Endothelial cell of umbilical vein (primary cell): Measurements from ENCODE around the gene ATG14. TPM values are rescaled to one million over a fixed set of nuclear protein-coding genes. Genes with fewer than 3 reads are reported as not detected.

Experiments
- BruUV-seq: library from RNA; stranded (reverse); fragments of 400-500 nt; replicated peaks from 2 replicates; lab custom pipeline; 2021; lab: Mats Ljungman, UMichigan
- CTCF ChIA-PET: fragments of 300-600, 350-600 bp; sonication (Branson Sonifier 250); formaldehyde crosslinking; loops from one replicate; lab custom pipeline; 2021; ENCODE audit warnings: antibody characterized with exemption, inconsistent platforms; lab: Charles Lee
- POLR2A ChIA-PET: fragments of 300-600, 350-600 bp; sonication (Branson Sonifier 250); formaldehyde crosslinking; loops from one replicate; lab custom pipeline; 2021; ENCODE audit warnings: antibody characterized with exemption, inconsistent platforms; lab: Charles Lee
- DNase-seq: peaks from one replicate; pipeline ENCODE4 v3.0.0-alpha.2; 2011; ENCODE audit warnings: low read depth, low spot score
- FAIRE-seq: peaks from 2 replicates; lab custom pipeline; 2011; peaks lifted over from hg19 to GRCh38; lab: Jason Lieb, UNC
- H2AFZ ChIP-seq: 2 replicates; pipeline ENCODE4 v1.6.0; 2012; ENCODE audit warnings: low read depth, low read length, control low read depth, inconsistent platforms
- H3K27ac ChIP-seq: 2 replicates; pipeline ENCODE4 v1.5.1; 2011; ENCODE audit warnings: low read depth, mild to moderate bottlenecking, control low read depth, low read length, moderate library complexity; ENCODE audit not compliant: insufficient read depth
- H3K27me3 ChIP-seq, 2 experiments: 2 replicates each; pipeline versions ENCODE4 v1.6.0 to v1.6.1; 2011; ENCODE audit warnings: low read length in 2 of 2, mixed read lengths in 1 of 2; ENCODE audit not compliant: control insufficient read depth in 2 of 2, insufficient read depth in 2 of 2
- H3K36me3 ChIP-seq, 2 experiments: 2 replicates in 1 of 2; 3 replicates in 1 of 2; pipeline ENCODE4 v1.5.1; 2011; ENCODE audit warnings: low read length in 2 of 2, mild to moderate bottlenecking in 1 of 2, moderate library complexity in 1 of 2; ENCODE audit not compliant: control insufficient read depth in 2 of 2, insufficient read depth in 2 of 2; ENCODE audit errors: extremely low read depth in 1 of 2
- H3K4me1 ChIP-seq: 3 replicates; pipeline ENCODE4 v1.5.1; 2011; ENCODE audit warnings: mild to moderate bottlenecking, low read length; ENCODE audit not compliant: control insufficient read depth, insufficient read depth; ENCODE audit errors: extremely low read depth
- H3K4me2 ChIP-seq: 2 replicates; pipeline ENCODE4 v1.6.1; 2011; ENCODE audit warnings: low read length, control low read depth, mixed read lengths; ENCODE audit not compliant: insufficient read depth
- H3K4me3 ChIP-seq, 3 experiments: fragments of 200-600 bp in 1 of 3; sonication (generic), shearing (Covaris generic) in 1 of 3; replicated peaks in 1 of 3; 2 replicates each; pipeline ENCODE4 v1.5.1; 2011 to 2016; ENCODE audit warnings: control low read depth in 3 of 3, low read length in 3 of 3, mild to moderate bottlenecking in 2 of 3, inconsistent platforms in 1 of 3, low read depth in 1 of 3, moderate library complexity in 1 of 3; ENCODE audit not compliant: insufficient read depth in 1 of 3
- H3K79me2 ChIP-seq: 2 replicates; pipeline ENCODE4 v1.6.0; 2012; ENCODE audit warnings: low read length, inconsistent platforms; ENCODE audit not compliant: control insufficient read depth, insufficient read depth
- H3K9ac ChIP-seq: replicated peaks from 2 replicates; pipeline ENCODE3; 2011; ENCODE audit warnings: low read length, control low read depth; ENCODE audit not compliant: insufficient read depth; ENCODE audit errors: extremely low read depth
- H3K9me1 ChIP-seq: replicated peaks from 3 replicates; pipeline ENCODE4 v1.6.0; 2011; ENCODE audit warnings: mild to moderate bottlenecking, low read length; ENCODE audit not compliant: control insufficient read depth, insufficient read depth; ENCODE audit errors: extremely low read depth
- H3K9me3 ChIP-seq: replicated peaks from 2 replicates; pipeline ENCODE4 v1.5.1; 2012; ENCODE audit warnings: low read length, inconsistent platforms; ENCODE audit not compliant: control insufficient read depth, insufficient read depth
- H4K20me1 ChIP-seq: replicated peaks from 2 replicates; pipeline ENCODE3; 2011; ENCODE audit warnings: mild to moderate bottlenecking, low read length; ENCODE audit not compliant: control insufficient read depth, insufficient read depth; ENCODE audit errors: extremely low read depth
- CTCF ChIP-seq, 2 donors: IDR thresholded peaks; 1 replicate in 1 of 2; 2 replicates in 1 of 2; pipeline ENCODE4 v1.5.1; 2011; ENCODE audit warnings: low read length in 2 of 2, mild to moderate bottlenecking in 2 of 2, moderate library complexity in 2 of 2, control low read depth in 1 of 2, inconsistent platforms in 1 of 2, low read depth in 1 of 2; ENCODE audit not compliant: insufficient read depth in 1 of 2; ENCODE audit errors: extremely low read depth in 1 of 2
- EZH2 ChIP-seq: IDR thresholded peaks from 2 replicates; pipeline ENCODE4 v1.6.1; 2012; ENCODE audit warnings: borderline replicate concordance, low read depth, mild to moderate bottlenecking, moderate library complexity, low read length, inconsistent platforms; ENCODE audit not compliant: severe bottlenecking
- FOS ChIP-seq: IDR thresholded peaks from 2 replicates; pipeline ENCODE4 v1.6.1; 2011; ENCODE audit warnings: mild to moderate bottlenecking, low read length, moderate library complexity, borderline replicate concordance; ENCODE audit not compliant: insufficient read depth
- GATA2 ChIP-seq: IDR thresholded peaks from 2 replicates; pipeline ENCODE4 v1.7.0; 2011; ENCODE audit warnings: low read depth, mild to moderate bottlenecking, moderate library complexity, mixed read lengths, low read length; ENCODE audit not compliant: insufficient read length, insufficient read depth
- JUN ChIP-seq: IDR thresholded peaks from 2 replicates; pipeline ENCODE4 v1.6.1; 2011; ENCODE audit warnings: borderline replicate concordance, low read depth; ENCODE audit not compliant: insufficient read length, insufficient read depth
- MYC ChIP-seq: IDR thresholded peaks from one replicate; pipeline ENCODE4 v1.6.1; 2011; ENCODE audit warnings: mild to moderate bottlenecking, low read depth, low read length
- POLR2A ChIP-seq: IDR thresholded peaks from 2 replicates; pipeline ENCODE4 v1.6.1; 2012; ENCODE audit warnings: low read depth, mild to moderate bottlenecking, control low read depth, low read length
- POLR2AphosphoS5 ChIP-seq: IDR thresholded peaks from 2 replicates; pipeline ENCODE4 v1.6.1; 2012; ENCODE audit warnings: low read depth, mild to moderate bottlenecking, control low read depth, low read length, moderate library complexity; ENCODE audit not compliant: insufficient read depth
- dilution Hi-C: fragments of 300-500 bp; cut with MboI; formaldehyde crosslinking; loops from one replicate; pipeline ENCODE4 v1.15.0; 2019; ENCODE audit warnings: low sequenced_read_pairs; ENCODE audit not compliant: extremely low pct_ligation_motif_present
- intact Hi-C: fragments of 100-400 bp; cut with micrococcal nuclease; formaldehyde crosslinking; loops from one replicate; pipeline ENCODE4 v1.10.0; 2022
- polyA plus RNA-seq, 4 experiments: library from polyadenylated mRNA; depleted of rRNA in 3 of 4; stranded (reverse) in 3 of 4; unstranded in 1 of 4; fragments of >200 nt; gene quantifications; 2 replicates each; pipeline versions ENCODE4 v1.2.1 to v1.2.3, GENCODE V29; 2011 to 2012; ENCODE audit warnings: missing spikeins in 1 of 4
- total RNA-seq: library from RNA; stranded (reverse); gene quantifications from 2 replicates; pipeline ENCODE4 v1.2.3, GENCODE V29; 2021
- TF ChIP-seq, protein P1 (sequence below): IDR thresholded peaks from 2 replicates; pipeline ENCODE4 v1.6.1; 2011; ENCODE audit not compliant: insufficient read depth, insufficient read length

ATG14 gene
- total and polyA plus RNA-seq, 2 donors (not counting 3 experiments of a cell fraction or from before 2014, with no cell fraction given) = 5.9 to 10.0 TPM

DNA sequence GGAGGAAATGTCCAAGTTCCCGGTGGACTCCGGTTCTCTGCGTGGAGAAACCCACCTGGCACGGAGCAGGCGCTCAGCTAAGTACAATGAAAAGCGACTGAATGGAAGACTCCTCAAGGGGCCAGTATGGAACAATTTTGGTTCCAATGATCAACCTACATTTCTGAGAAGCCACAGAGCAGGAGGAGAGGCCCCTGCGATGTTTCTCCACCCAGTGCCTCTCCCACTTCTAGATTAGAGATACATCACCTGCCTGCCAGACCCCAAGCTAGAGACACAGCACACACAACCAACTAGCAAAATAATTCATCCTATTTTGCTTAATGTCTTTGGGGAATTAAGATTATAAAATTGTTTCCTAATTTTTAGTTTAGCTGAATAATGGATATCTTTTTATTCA is 38.8 kb downstream of the ATG14 start:
- H3K36me3 ChIP-seq = peaks cover 7 to 8% of the 10 kb centered on the region in 2 experiments
- no peak overlapping the region for H3K4me2 ChIP-seq
- no peaks in the 10 kb centered on the region for H3K9me3 ChIP-seq
- H2AFZ ChIP-seq = no peak overlapping the region
- no peak overlapping the region for H3K9ac ChIP-seq
- no peak for FAIRE-seq
- H3K4me1 ChIP-seq = no peaks in the 10 kb centered on the region
- no peaks in the 10 kb centered on the region for H3K9me1 ChIP-seq
- dilution Hi-C loops (no loop called here), intact Hi-C loops (no loop called here)
- no peaks in the 10 kb centered on the region for H3K27me3 ChIP-seq
- H3K27ac ChIP-seq = no peak overlapping the region
- BruUV-seq = no TSS peak
- TF ChIP-seq JUN (no peak), FOS (no peak), CTCF (IDR thresholded peaks at IDR 0.05; ENCODE audit: extremely low read depth in 1 of 2, insufficient read depth in 1 of 2, low read depth in 1 of 2, low read length in 2 of 2) (no peak), POLR2A (no peak), POLR2AphosphoS5 (no peak), EZH2 (no peak), GATA2 (no peak), MYC (no peak)
- TF ChIP-seq, protein P1, sequence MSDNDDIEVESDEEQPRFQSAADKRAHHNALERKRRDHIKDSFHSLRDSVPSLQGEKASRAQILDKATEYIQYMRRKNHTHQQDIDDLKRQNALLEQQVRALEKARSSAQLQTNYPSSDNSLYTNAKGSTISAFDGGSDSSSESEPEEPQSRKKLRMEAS = no peak
- no peaks in the 10 kb centered on the region for H4K20me1 ChIP-seq
- no peak overlapping the region for H3K4me3 ChIP-seq
- CTCF ChIA-PET = interaction anchor here (0.9 to 2.6 kb wide), 4 partner anchors 9 to 160 kb away, joined by 3 to 8 read pairs (median 5); no protein-coding TSS in a partner anchor
- H3K79me2 ChIP-seq = no peaks in the 10 kb centered on the region
- no peak for DNase-seq
- POLR2A ChIA-PET = no interaction called here
